HG02981 (cell line): ENCODE measurements around the gene LBH.

Experiments used
- ATAC-seq: cut with Tn5 transposase; IDR thresholded peaks from one replicate; pipeline ENCODE4 v1.9.1; 2021; ENCODE audit warnings: mild to moderate bottlenecking, moderate library complexity; ENCODE audit not compliant: unreplicated experiment

The LBH gene

GRCh38 chr2:30272286-30272685 is 41.0 kb downstream of the LBH start:
- no peak for ATAC-seq

- ATAC-seq = no peak
These were observed 41.6 kb downstream of the LBH start for GRCh38 chr2:30272761-30273573.

- ATAC-seq = no peak
These were observed 42.2 kb downstream of the LBH start for GRCh38 chr2:30273574-30273929.

- no peak for ATAC-seq
These were observed 43.9 kb downstream of the LBH start for GRCh38 chr2:30275256-30275655.

- ATAC-seq = no peak
These were observed 45.1 kb downstream of the LBH start for GRCh38 chr2:30276455-30276911.

- no peak for ATAC-seq
These were observed 46.2 kb downstream of the LBH start for GRCh38 chr2:30277582-30277981.

GRCh38 chr2:30278419-30278818 is 47.1 kb downstream of the LBH start:
- ATAC-seq = no peak

- ATAC-seq = no peak
These were observed 49.5 kb downstream of the LBH start for GRCh38 chr2:30280596-30281434.

GRCh38 chr2:30282081-30282480 is 50.7 kb downstream of the LBH start:
- ATAC-seq = peak; percentile 62

GRCh38 chr2:30282721-30283120 is 51.4 kb downstream of the LBH start:
- no peak for ATAC-seq

GRCh38 chr2:30283931-30284565 is 52.7 kb downstream of the LBH start:
- ATAC-seq = no peak

- no peak for ATAC-seq
These were observed 54.4 kb downstream of the LBH start for GRCh38 chr2:30285758-30286157.

- ATAC-seq = no peak
These were observed 56.0 kb downstream of the LBH start for GRCh38 chr2:30287190-30287840.

GRCh38 chr2:30287857-30288513 is 56.7 kb downstream of the LBH start:
- peak; percentile 66 for ATAC-seq

- ATAC-seq = no peak
These were observed 57.2 kb downstream of the LBH start for GRCh38 chr2:30288561-30288960.

GRCh38 chr2:30293303-30293921 is 62.1 kb downstream of the LBH start:
- ATAC-seq = no peak

GRCh38 chr2:30294133-30294532 is 62.8 kb downstream of the LBH start:
- no peak for ATAC-seq

- ATAC-seq = no peak
These were observed 65.2 kb downstream of the LBH start for GRCh38 chr2:30296496-30296895.

GRCh38 chr2:30298302-30298701 is 67.0 kb downstream of the LBH start:
- ATAC-seq = no peak

GRCh38 chr2:30300122-30300455 is 68.8 kb downstream of the LBH start:
- ATAC-seq = no peak
